Skin of body (tissue), 2 donors: Measurements from ENCODE around the gene AHRR. TPM values are rescaled to one million over a fixed set of nuclear protein-coding genes. Genes with fewer than 3 reads are reported as not detected.
A peak's percentile ranks its signal among the peaks of the same experiment; 100 is the strongest.
"Not testable (repeated sequence)": the region's sequence is repeated elsewhere in the genome, so short reads cannot be mapped to it uniquely, and the experiment has no call there.

ENCODE experiments used
- DNase-seq: peaks from one replicate; lab custom pipeline; 2025; lab: John Stamatoyannopoulos, UW
- total RNA-seq: library from RNA; depleted of rRNA; stranded (reverse); fragments of >200 nt; gene quantifications from one replicate; pipeline ENCODE4 v1.2.3, GENCODE V29; 2014

AHRR gene
- total RNA-seq: 11.9 TPM

DNA sequence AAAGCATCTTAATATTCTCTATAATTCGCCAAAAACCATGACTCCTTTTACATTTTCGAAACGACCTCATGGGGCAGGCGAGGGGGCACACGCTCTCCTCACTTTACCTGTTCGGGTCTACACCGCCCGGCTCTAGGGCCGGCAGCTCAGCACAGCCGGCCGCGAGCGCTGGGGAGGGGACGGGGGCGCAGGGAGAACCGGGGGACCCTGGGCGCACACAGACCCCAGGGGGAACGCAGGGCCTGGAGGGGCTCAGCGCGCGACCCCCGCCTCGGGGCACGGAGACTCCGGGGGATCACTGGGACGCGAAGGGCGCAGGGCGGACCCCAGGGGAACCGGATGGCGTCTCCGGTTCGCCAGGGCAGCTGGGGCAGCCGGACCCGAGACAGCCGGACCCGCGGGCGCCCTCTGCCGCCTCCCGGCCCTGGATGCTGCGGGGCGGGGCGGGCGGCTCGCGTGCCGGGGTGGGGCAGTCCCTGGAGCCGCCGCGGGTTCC is at the start of gene AHRR:
Gene AHRR (plus strand): TSS at position 485 of the 496 bp plus-strand sequence. CDS start 22,189 bp downstream, outside the sequence.
- DNase-seq: peak; percentile 12

GRCh38 chr5:271828-272167 is 49.7 kb upstream of the AHRR start:
- not testable (repeated sequence) for DNase-seq

DNA sequence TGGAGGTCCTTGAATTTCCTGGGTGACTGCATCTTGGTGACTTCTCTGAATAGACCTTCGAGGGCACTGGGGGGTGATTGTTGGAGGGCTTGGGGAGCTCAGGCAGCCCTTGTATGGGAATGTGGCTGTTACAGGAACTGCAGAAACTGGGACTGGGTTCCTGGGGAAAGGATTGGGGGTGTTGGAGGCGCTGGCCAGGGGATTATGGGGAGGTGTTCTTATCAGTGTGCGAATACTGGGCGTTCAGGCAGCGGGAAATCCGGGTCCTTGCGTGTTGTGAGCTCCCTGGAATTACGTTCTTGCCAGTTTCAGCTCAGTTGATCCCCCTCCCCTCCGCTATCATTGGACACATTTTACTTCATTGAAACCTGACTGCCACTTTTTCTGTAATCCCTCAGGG is 48.4 kb upstream of the AHRR start:
- not testable (repeated sequence) for DNase-seq

DNA sequence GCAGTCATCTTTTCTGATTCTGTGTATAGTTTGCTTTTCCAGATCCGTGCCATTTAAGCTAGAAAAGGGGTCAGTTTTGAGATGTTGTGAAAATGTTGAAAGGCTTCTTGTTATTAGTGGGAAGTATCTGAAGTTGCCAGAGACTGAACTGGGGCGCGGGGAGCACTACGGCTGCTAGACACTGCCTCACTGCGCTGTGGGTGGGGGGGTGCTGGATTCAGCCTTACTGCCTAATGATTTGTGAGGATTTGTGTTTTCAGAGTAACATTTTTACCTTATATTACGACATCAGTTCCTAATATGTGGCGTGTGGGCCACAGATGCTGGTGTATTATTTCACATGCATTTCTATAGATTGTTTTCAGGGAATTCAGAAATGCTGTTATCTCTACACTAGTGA is 48.0 kb upstream of the AHRR start:
- DNase-seq: not testable (repeated sequence)

DNA sequence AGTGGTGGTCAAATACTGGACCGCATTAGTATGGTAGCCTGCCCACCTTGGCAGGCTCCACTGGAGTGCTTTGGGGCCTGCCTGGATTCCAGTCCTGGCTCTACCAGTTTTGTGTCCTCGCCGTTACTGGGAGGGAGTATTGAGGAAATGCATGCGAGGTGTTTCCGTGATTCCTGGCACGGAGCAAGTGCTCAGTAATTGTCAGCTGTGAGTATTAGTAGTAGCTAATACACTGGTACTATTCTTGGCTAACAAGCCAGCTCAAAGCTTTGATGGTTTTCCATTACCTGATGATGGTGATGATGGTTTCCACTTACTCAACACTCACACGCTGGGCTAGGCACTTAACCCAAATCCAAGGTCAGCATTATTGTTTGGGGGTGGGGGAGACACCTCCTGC is 47.2 kb upstream of the AHRR start:
- not testable (repeated sequence) for DNase-seq

DNA sequence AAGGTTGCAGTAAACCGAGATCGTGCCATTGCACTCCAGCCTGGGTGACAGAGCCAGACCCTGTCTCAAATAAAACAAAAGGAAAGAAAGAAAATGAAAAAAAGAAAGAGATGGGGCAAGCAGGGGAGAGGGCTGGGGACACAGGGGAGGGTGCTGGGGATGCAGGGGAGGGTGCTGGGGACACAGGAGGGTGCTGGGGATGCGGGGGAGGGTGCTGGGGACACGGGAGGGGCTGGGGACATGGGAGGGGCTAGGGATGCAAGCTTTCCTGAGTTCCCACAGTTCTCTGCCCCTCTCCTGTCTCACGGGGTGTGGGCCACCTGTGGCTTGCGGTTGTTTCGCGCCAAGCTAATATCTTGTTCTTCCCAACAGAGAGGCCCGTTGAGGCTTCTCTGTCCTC is 42.9 kb upstream of the AHRR start:
- no peak for DNase-seq

GRCh38 chr5:279051-279665 is 42.4 kb upstream of the AHRR start:
- DNase-seq: not testable (repeated sequence)

DNA sequence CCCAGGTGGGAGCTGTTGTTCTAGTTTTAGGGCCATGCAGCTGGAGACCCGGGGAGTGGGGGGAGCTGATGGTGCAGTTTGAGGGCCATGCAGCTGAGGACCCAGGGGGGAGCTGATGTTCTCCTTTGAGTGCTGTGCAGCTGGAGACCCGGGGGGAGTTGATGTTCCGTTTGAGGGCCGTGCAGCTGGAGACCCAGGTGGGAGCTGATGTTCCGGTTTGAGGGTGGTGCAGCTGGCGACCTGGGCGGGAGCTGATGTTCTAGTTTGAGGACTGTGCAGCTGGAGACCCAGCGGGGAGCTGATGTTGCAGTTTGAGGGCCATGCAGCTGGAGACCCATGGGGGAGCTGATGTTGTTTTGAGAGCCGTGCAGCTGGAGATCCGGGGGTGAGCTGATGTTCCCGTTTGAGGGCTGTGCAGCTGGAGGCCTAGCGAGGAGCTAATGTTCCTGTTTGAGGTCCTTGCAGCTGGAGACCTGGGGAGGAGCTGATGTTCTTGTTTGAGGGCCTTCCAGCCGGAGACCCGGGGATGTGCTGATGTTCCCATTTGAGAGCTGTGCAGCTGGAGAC is 35.4 kb upstream of the AHRR start:
- DNase-seq: no peak

- not testable (repeated sequence) for DNase-seq
Measured at GRCh38 chr5:290200-290599, 31.3 kb upstream of the AHRR start.

- DNase-seq: not testable (repeated sequence)
Measured at GRCh38 chr5:291345-291744, 30.2 kb upstream of the AHRR start.

- DNase-seq: not testable (repeated sequence)
Measured at GRCh38 chr5:294788-295187, 26.7 kb upstream of the AHRR start.

DNA sequence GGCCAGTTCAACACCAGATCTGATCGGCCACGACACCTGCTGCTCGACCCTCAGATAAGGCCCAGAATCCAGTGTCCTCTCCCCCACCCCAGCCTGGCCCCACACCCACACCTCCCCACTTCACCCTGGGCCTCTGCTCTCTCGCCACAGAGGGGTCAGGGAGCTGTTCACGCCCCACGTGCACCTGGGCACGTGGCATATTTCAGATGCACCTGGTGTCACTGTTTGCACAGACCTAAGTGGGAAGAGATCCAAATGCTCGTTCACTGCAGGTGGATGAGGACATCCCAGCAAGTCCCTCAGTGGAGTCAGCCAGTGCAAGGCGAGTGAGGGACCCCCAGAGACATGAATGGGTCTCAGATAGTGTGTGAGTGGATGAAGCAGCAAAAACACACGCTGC is 25.3 kb upstream of the AHRR start:
- DNase-seq: not testable (repeated sequence)

GRCh38 chr5:296954-297353 is 24.6 kb upstream of the AHRR start:
- not testable (repeated sequence) for DNase-seq

DNA sequence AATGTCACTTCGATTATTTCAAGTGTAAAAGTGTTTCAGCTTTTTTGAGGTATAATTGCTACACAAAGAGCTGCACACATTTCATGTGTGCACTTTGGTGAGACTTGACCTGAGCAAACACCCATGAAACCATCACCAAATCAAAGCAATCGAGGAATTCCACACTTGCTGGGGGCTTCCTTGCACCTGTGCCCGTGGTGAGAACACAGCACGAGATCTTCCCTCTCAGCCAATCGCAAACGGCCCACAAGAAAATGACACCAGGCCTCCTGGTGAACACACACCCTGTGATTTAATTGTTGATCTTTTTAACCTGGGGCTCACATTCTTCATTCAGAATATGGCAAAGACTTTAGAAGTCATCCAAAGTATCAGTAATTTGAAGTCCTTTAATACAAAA is 24.1 kb upstream of the AHRR start:
- DNase-seq: not testable (repeated sequence)

DNA sequence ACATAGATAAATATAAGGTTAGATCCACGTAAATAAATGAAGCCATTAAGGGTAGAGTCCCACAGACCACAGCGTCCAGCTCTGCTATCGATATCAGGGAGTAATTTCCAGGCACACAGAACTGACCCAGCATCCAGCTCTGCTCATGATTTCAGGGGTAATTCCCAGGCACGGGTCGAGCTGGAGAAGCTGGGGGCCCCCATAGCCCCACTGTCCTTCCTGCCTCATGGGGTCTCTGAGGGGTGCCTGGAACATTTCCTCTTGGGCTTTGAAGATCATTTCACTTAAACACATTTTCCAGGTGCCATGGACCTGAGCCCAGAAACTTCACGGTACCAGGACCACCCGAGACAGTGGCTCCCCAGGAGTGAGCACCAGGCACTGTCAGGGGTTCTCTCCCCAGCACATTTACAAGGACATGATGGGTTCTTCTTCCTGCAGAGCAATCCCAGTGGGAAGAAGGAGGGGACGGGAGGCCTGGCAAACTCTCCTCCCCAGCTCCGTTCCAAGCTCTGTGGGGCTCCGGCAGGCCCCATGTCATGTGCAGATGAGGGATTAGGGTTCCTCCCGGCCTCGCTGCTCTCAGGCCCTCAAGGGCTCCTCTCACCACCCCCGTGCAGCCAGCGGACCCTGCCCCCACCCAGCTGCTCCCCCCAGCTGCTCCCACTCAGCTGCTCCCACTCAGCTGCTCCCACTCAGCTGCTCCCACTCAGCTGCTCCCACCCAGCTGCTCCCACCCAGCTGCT is 23.4 kb upstream of the AHRR start:
- DNase-seq: not testable (repeated sequence)

GRCh38 chr5:298737-299125 is 22.8 kb upstream of the AHRR start:
- DNase-seq: no peak

GRCh38 chr5:299921-300320 is 21.6 kb upstream of the AHRR start:
- DNase-seq: not testable (repeated sequence)

GRCh38 chr5:300691-301435 is 20.7 kb upstream of the AHRR start:
- not testable (repeated sequence) for DNase-seq

DNA sequence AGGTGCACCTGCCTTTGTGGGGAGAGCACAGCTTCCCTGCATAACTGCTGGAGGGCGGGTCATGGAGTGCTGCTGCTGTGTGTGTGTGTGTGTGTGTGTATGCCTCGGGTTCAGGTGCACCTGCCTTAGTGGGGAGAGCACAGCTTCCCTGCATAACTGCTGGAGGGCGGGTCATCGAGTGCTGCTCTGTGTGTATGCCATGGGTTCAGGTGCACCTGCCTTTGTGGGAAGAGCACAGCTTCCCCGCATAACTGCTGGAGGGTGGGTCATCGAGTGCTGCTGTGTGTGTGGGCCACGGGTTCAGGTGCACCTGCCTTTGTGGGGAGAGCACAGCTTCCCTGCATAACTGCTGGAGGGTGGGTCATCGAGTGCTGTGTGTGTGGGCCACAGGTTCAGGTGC is 19.1 kb upstream of the AHRR start:
- DNase-seq: not testable (repeated sequence)

GRCh38 chr5:302966-303365 is 18.5 kb upstream of the AHRR start:
- no peak for DNase-seq

DNA sequence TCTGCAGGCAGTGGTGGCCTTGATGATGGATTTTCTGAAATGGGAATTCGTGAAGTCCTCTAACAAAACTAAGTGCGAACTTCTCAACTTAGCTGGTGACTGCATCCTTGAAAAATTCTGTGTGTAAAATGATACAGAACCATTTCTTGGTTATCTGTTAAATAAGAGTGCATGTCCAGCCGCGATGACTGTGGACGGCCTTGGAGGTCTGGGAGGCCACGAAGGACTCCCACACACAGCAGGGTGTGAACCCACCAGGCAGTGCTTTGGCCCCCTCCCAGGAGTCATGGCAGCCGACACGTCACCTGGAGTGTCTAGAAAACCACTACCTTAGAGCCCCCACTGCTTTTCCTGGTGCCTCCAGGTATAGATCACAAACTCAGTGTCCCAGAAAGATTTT is 17.8 kb upstream of the AHRR start:
- DNase-seq: not testable (repeated sequence)

GRCh38 chr5:305050-305449 is 16.5 kb upstream of the AHRR start:
- no peak for DNase-seq
